GM12801 (cell line): Measurements from ENCODE around the gene NINJ1.

Experiments
- TF ChIP-seq, protein P1 (sequence below): IDR thresholded peaks from one replicate; pipeline ENCODE4 v1.5.1; 2011; ENCODE audit warnings: control low read depth; ENCODE audit not compliant: insufficient read length; ENCODE audit errors: extremely low read depth

NINJ1 gene

DNA sequence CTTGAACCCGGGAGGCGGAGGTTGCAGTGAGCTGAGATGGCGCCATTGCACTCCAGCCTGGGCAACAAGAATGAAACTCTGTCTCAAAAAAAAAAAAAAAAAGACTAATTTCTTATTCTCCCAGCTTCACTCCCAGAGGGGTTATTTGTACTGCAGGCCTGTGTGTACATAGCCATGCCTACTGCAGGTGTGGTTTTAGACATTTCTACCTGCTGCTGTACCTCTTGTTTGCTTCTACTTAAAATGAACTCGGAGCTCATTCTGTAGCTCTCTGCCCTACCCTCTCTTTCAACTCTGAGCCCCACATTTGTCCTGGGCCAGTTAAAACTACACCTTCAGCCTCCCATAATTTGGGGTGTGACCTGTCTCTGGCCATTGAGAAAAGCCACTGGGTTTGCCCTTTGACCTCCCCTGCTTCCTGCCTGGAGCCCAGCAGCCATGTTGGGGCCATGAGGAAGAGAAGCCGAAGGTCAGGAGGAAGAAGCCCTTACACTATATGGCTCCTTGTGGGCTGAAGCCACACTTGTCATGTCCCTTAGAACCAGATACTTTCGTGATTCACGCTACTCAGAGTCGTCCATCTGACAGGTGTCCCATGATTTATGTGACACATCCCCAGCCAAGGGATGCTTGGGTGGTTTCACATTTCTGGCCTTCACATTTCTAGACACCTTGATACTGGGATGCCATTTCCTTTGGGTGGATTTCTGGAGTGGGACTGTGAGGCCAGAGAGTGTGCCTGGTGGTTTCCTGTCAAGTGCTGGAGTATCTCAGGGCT is 47.4 kb downstream of the NINJ1 start:
- TF ChIP-seq, protein P1, sequence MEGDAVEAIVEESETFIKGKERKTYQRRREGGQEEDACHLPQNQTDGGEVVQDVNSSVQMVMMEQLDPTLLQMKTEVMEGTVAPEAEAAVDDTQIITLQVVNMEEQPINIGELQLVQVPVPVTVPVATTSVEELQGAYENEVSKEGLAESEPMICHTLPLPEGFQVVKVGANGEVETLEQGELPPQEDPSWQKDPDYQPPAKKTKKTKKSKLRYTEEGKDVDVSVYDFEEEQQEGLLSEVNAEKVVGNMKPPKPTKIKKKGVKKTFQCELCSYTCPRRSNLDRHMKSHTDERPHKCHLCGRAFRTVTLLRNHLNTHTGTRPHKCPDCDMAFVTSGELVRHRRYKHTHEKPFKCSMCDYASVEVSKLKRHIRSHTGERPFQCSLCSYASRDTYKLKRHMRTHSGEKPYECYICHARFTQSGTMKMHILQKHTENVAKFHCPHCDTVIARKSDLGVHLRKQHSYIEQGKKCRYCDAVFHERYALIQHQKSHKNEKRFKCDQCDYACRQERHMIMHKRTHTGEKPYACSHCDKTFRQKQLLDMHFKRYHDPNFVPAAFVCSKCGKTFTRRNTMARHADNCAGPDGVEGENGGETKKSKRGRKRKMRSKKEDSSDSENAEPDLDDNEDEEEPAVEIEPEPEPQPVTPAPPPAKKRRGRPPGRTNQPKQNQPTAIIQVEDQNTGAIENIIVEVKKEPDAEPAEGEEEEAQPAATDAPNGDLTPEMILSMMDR = no peak

GRCh38 chr9:93085676-93086075 is 48.4 kb downstream of the NINJ1 start:
- TF ChIP-seq, protein P1 = no peak

- TF ChIP-seq, protein P1 = no peak
Observed at GRCh38 chr9:93084471-93084881, 49.6 kb downstream of the NINJ1 start.

GRCh38 chr9:93083592-93084470 is 50.2 kb downstream of the NINJ1 start:
- TF ChIP-seq, protein P1 = no peak

DNA sequence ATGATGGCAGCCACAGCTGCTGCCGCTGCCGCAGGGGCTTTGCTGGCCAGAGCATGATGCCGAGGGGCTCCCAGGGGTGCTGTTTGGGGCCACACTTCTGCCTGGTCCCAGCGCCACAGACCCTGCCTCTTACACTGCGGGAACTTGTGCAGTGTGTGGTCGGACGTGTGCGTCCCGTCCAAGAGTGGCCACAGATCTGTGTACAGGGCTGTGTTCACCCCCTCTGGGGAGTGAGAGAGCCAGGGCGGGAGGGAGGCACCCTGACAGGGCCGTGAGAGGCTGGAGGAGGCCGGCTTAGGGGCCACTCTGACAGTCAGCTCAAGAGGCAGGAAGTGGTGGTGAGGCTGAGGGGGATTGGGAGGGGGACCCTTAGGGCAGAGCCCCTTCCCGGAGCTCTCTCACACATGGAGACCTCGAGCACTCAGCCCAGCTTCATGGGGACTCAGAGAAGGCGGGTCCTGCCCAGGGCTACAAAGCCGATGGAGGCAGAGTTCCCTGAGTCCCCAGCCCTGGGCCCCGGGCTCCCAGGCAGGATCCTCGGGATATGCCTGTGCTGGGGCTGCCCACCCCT is 51.1 kb downstream of the NINJ1 start:
- TF ChIP-seq, protein P1 = no peak

DNA sequence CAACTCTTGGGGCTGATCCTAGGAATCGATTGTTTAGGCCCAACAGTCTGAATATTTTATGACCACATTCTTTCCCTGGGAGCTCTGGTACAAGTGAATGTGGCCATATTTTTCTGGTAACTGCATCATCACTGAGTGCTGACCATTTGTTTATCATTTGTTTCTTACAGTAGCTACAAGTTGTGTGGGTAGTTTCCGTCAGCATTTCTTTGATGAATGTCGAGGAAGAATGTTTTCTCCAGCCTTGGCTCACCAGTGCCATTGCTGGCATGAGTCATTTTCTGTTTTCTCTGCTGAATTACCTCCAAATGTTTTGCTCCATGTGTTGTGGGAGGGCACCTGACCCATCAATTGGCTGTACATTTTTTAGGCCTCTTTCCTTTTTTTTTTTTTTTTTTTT is 52.1 kb downstream of the NINJ1 start:
- TF ChIP-seq, protein P1 = no peak

- TF ChIP-seq, protein P1 = no peak
Observed at GRCh38 chr9:93081081-93081529, 52.9 kb downstream of the NINJ1 start.
